ENCODE measurements around the gene FRAT1. TPM values are rescaled to one million over a fixed set of nuclear protein-coding genes. Genes with fewer than 3 reads are reported as not detected.

The FRAT1 gene
- total RNA-seq, 2 donors from 2014 or later, result 2.4 to 3.0 TPM

DNA sequence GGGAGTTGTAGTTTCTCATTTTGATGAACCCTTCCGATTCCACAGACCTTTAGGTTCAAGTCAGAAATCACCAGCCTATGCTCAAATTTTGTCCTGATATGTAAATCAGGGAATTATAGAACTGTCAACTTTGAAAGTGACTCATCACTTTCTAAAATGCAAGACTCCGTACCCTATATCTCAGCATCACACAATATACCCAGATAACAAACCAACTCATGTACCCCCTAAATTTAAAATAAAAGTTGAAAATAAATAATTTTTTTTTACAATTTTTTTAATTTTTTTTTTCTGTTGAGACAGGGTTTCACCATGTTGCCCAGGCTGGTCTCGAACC is 26.2 kb upstream of the FRAT1 start:
- no peak for DNase-seq (ENCODE audit: low spot score)
- H3K4me1 Mint-ChIP-seq (ENCODE audit: low read depth in 2 of 2), result peaks cover 13 to 22% of the 10 kb centered on the region in 2 donors
- H3K36me3 Mint-ChIP-seq, result peaks cover 5% of the 10 kb centered on the region
- no peaks in the 10 kb centered on the region for H3K9me3 Mint-ChIP-seq
- peaks cover 0 to 2% of the 10 kb centered on the region in 2 donors for H3K27me3 Mint-ChIP-seq
- H3K4me3 Mint-ChIP-seq, result peak overlapping the region; percentile 99
- no peak for ATAC-seq
- H3K27ac Mint-ChIP-seq, result peak overlapping the region; percentile 81 to 88

- no peak for DNase-seq (ENCODE audit: low spot score)
- no peaks in the 10 kb centered on the region for H3K9me3 Mint-ChIP-seq
- peaks cover 2 to 3% of the 10 kb centered on the region in 2 donors for H3K4me1 Mint-ChIP-seq (ENCODE audit: low read depth in 2 of 2)
- no peak for ATAC-seq
- no peaks in the 10 kb centered on the region for H3K36me3 Mint-ChIP-seq
- no peak overlapping the region for H3K27ac Mint-ChIP-seq
- H3K4me3 Mint-ChIP-seq, result no peak overlapping the region
- H3K27me3 Mint-ChIP-seq, result peaks cover 0 to 2% of the 10 kb centered on the region in 2 donors
Observed at GRCh38 chr10:97297556-97298222, 21.4 kb upstream of the FRAT1 start.

- DNase-seq (ENCODE audit: low spot score), result no peak
- peaks cover 0 to 2% of the 10 kb centered on the region in 2 donors for H3K27me3 Mint-ChIP-seq
- no peak overlapping the region for H3K27ac Mint-ChIP-seq
- H3K4me3 Mint-ChIP-seq, result no peak overlapping the region
- H3K4me1 Mint-ChIP-seq (ENCODE audit: low read depth in 2 of 2), result no peaks in the 10 kb centered on the region
- H3K36me3 Mint-ChIP-seq, result no peaks in the 10 kb centered on the region
- no peak for ATAC-seq
- no peaks in the 10 kb centered on the region for H3K9me3 Mint-ChIP-seq
Observed at GRCh38 chr10:97298223-97298571, 20.9 kb upstream of the FRAT1 start.

- Mint-ChIP-seq H3K4me3 (no peak overlapping the region), H3K9me3 (no peaks in the 10 kb centered on the region), H3K4me1 (ENCODE audit: low read depth in 2 of 2) (no peaks in the 10 kb centered on the region), H3K27me3 (peaks cover 0 to 2% of the 10 kb centered on the region in 2 donors), H3K27ac (no peak overlapping the region), H3K36me3 (no peaks in the 10 kb centered on the region)
- no peak for ATAC-seq
- no peak for DNase-seq (ENCODE audit: low spot score)
Observed at GRCh38 chr10:97300980-97301379, 18.1 kb upstream of the FRAT1 start.

DNA sequence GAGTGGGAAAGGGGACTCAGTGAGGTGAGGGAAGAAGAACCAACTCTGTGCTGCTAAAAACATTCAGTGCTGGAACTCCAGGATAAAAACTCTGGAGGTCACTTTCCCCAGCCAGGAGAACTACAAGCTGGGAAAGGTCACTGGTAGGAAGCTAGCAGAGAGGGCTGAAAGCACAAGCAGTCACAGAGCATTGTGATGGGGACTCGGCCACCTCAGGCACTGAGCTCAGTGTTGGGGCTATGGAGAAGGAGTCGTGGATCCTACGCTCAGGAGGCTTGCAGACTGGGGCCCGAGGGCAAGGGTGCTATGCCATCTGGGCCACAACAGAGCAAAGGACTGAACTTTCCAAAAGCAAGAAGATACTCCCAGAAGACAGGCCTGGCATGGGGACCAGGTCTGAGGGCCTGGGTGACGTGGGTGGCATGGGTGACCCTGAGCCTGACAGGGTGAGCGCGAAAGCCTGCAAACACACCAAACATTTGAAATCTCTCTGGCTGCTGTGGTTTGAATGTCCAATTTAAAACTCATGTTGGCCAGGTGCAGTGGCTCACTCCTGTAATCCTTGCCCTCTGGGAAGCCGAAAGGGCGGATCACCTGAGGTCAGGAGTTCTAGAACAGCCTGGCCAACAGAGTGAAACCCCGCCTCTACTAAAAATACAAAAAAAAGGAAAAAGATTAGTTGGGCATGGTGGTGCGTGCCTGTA is 16.8 kb upstream of the FRAT1 start:
- no peak overlapping the region for H3K27ac Mint-ChIP-seq
- peak in 1 of 2 donors; percentile 41 for ATAC-seq
- no peaks in the 10 kb centered on the region for H3K4me1 Mint-ChIP-seq (ENCODE audit: low read depth in 2 of 2)

GRCh38 chr10:97307441-97307840 is 11.6 kb upstream of the FRAT1 start:
- Mint-ChIP-seq H3K4me1 (ENCODE audit: low read depth in 2 of 2) (no peaks in the 10 kb centered on the region), H3K9me3 (no peaks in the 10 kb centered on the region), H3K27me3 (no peaks in the 10 kb centered on the region), H3K4me3 (no peak overlapping the region), H3K27ac (no peak overlapping the region), H3K36me3 (no peaks in the 10 kb centered on the region)
- DNase-seq (ENCODE audit: low spot score) (no peak), ATAC-seq (no peak)

More for the DNA sequence above, 16.8 kb upstream of the FRAT1 start:
- peaks cover 0 to 2% of the 10 kb centered on the region in 2 donors for H3K27me3 Mint-ChIP-seq
- no peaks in the 10 kb centered on the region for H3K9me3 Mint-ChIP-seq
- no peaks in the 10 kb centered on the region for H3K36me3 Mint-ChIP-seq
- no peak overlapping the region for H3K4me3 Mint-ChIP-seq
- no peak for DNase-seq (ENCODE audit: low spot score)

- H3K4me3 Mint-ChIP-seq, result no peak overlapping the region
- no peak for DNase-seq (ENCODE audit: low spot score)
- H3K27me3 Mint-ChIP-seq, result no peaks in the 10 kb centered on the region
- no peaks in the 10 kb centered on the region for H3K36me3 Mint-ChIP-seq
- H3K4me1 Mint-ChIP-seq (ENCODE audit: low read depth in 2 of 2), result no peaks in the 10 kb centered on the region
- H3K27ac Mint-ChIP-seq, result no peak overlapping the region
- no peaks in the 10 kb centered on the region for H3K9me3 Mint-ChIP-seq
- no peak for ATAC-seq
Observed at GRCh38 chr10:97307866-97308780, 10.9 kb upstream of the FRAT1 start.

GRCh38 chr10:97311111-97311626 is 7.9 kb upstream of the FRAT1 start:
- Mint-ChIP-seq H3K9me3 (no peaks in the 10 kb centered on the region), H3K4me1 (ENCODE audit: low read depth in 2 of 2) (no peaks in the 10 kb centered on the region), H3K27me3 (no peaks in the 10 kb centered on the region), H3K36me3 (no peaks in the 10 kb centered on the region), H3K4me3 (no peak overlapping the region), H3K27ac (no peak overlapping the region)
- no peak for DNase-seq (ENCODE audit: low spot score)
- no peak for ATAC-seq

- no peaks in the 10 kb centered on the region for H3K9me3 Mint-ChIP-seq
- ATAC-seq, result no peak
- H3K36me3 Mint-ChIP-seq, result no peaks in the 10 kb centered on the region
- no peak for DNase-seq (ENCODE audit: low spot score)
- H3K27me3 Mint-ChIP-seq, result no peaks in the 10 kb centered on the region
- H3K27ac Mint-ChIP-seq, result no peak overlapping the region
- H3K4me3 Mint-ChIP-seq, result no peak overlapping the region
- H3K4me1 Mint-ChIP-seq (ENCODE audit: low read depth in 2 of 2), result no peaks in the 10 kb centered on the region
Observed at GRCh38 chr10:97312897-97313296, 6.2 kb upstream of the FRAT1 start.

- Mint-ChIP-seq H3K4me1 (ENCODE audit: low read depth in 2 of 2) (peaks cover 6% of the 10 kb centered on the region in 2 donors), H3K36me3 (no peaks in the 10 kb centered on the region), H3K4me3 (no peak overlapping the region), H3K27ac (no peak overlapping the region), H3K9me3 (no peaks in the 10 kb centered on the region), H3K27me3 (no peaks in the 10 kb centered on the region)
- ATAC-seq (no peak), DNase-seq (ENCODE audit: low spot score) (no peak)
Observed at GRCh38 chr10:97314671-97315070, 4.4 kb upstream of the FRAT1 start.

GRCh38 chr10:97319671-97320479 is 804 bp downstream of the FRAT1 start:
- Mint-ChIP-seq H3K4me1 (ENCODE audit: low read depth in 2 of 2) (peaks cover 22 to 23% of the 10 kb centered on the region in 2 donors), H3K4me3 (peak overlapping the region; percentile 98), H3K27me3 (no peaks in the 10 kb centered on the region), H3K9me3 (no peaks in the 10 kb centered on the region), H3K36me3 (no peaks in the 10 kb centered on the region), H3K27ac (peak overlapping the region; percentile 83 to 87)
- ATAC-seq (peak; percentile 56 to 67), DNase-seq (ENCODE audit: low spot score) (peak; percentile 73)

- Mint-ChIP-seq H3K4me1 (ENCODE audit: low read depth in 2 of 2) (peaks cover 22 to 23% of the 10 kb centered on the region in 2 donors), H3K9me3 (no peaks in the 10 kb centered on the region), H3K4me3 (peak overlapping the region; percentile 92), H3K36me3 (no peaks in the 10 kb centered on the region), H3K27ac (peak overlapping the region; percentile 83 to 87), H3K27me3 (no peaks in the 10 kb centered on the region)
- no peak for ATAC-seq
- peak; percentile 63 for DNase-seq (ENCODE audit: low spot score)
Observed at GRCh38 chr10:97320480-97321031, 1.5 kb downstream of the FRAT1 start.

Measured in natural killer cell treated with Interleukin-12 subunit alpha and Interleukin-12 subunit beta and Interleukin-15 and Interleukin-18, amount 100 ng/mL, for 72 hours (primary cell).